HEK293 (cell line): ENCODE measurements around the gene ING5.

Experiments used
- CTCF ChIA-PET: fragments of 350-600 bp; formaldehyde crosslinking; extraction: SDS; loops from one replicate; lab custom pipeline; 2021; ENCODE audit warnings: antibody characterized with exemption; lab: Yijun Ruan, JAX
- POLR2A ChIA-PET: fragments of 300-600 bp; formaldehyde crosslinking; extraction: SDS; loops from one replicate; lab custom pipeline; 2020; ENCODE audit warnings: antibody characterized with exemption, inconsistent platforms; lab: Yijun Ruan, JAX
- H3K27ac ChIP-seq: fragments of 200-500 bp; sonication (Bioruptor generic); 2 replicates; pipeline ENCODE4 v1.5.1; 2014; ENCODE audit warnings: low read depth, low read length, control low read depth, inconsistent platforms; ENCODE audit errors: extremely low read depth
- H3K36me3 ChIP-seq, 2 experiments: fragments of 200-500 bp in 1 of 2; sonication (Bioruptor generic) in 1 of 2; 1 replicate in 1 of 2; 2 replicates in 1 of 2; pipeline ENCODE4 v1.5.1; 2014 to 2017; ENCODE audit warnings: inconsistent platforms in 2 of 2, low read length in 2 of 2; ENCODE audit not compliant: control insufficient read depth in 2 of 2, insufficient read depth in 1 of 2
- H3K4me1 ChIP-seq: fragments of 200-500 bp; sonication (Bioruptor generic); 2 replicates; pipeline ENCODE4 v1.5.1; 2014; ENCODE audit warnings: mild to moderate bottlenecking, low read length, inconsistent platforms; ENCODE audit not compliant: control insufficient read depth, insufficient read depth
- H3K4me3 ChIP-seq: 2 replicates; pipeline ENCODE4 v1.5.1; 2011; ENCODE audit warnings: low read depth, mild to moderate bottlenecking, control low read depth, low read length, moderate library complexity
- H3K9me3 ChIP-seq: fragments of 200-500 bp; sonication (Bioruptor generic); 2 replicates; pipeline ENCODE4 v1.5.1; 2014; ENCODE audit warnings: low read depth, low read length, inconsistent platforms; ENCODE audit not compliant: control insufficient read depth, insufficient read depth
- EGR2 ChIP-seq: fragments of 450-650 bp; formaldehyde crosslinking; IDR thresholded peaks from 2 replicates; pipeline ENCODE4 v1.5.1; 2016; ENCODE audit warnings: low read depth, missing biosample characterization, missing genetic modification characterization
- ELK4 ChIP-seq: IDR thresholded peaks from 2 replicates; pipeline ENCODE4 v1.6.1; 2011; ENCODE audit warnings: mild to moderate bottlenecking, low read depth, low read length, borderline replicate concordance
- FEZF1 ChIP-seq: fragments of 450-650 bp; formaldehyde crosslinking; IDR thresholded peaks from 2 replicates; pipeline ENCODE4 v1.5.1; 2016; ENCODE audit warnings: missing biosample characterization, missing genetic modification characterization
- HOXC10 ChIP-seq: sonication (generic); formaldehyde crosslinking; IDR thresholded peaks from 2 replicates; pipeline ENCODE4 v1.8.1; 2023; ENCODE audit warnings: mild to moderate bottlenecking, missing genetic modification reagents
- PATZ1 ChIP-seq: fragments of 450-650 bp; formaldehyde crosslinking; IDR thresholded peaks from 2 replicates; pipeline ENCODE4 v1.5.1; 2016; ENCODE audit warnings: missing biosample characterization, missing genetic modification characterization
- REST ChIP-seq: fragments of 450-650 bp; formaldehyde crosslinking; IDR thresholded peaks from 2 replicates; pipeline ENCODE4 v1.5.1; 2016; ENCODE audit warnings: missing biosample characterization, missing genetic modification characterization
- ZBTB17 ChIP-seq: fragments of 450-650 bp; formaldehyde crosslinking; IDR thresholded peaks from 2 replicates; pipeline ENCODE4 v1.5.1; 2016; ENCODE audit warnings: missing biosample characterization, missing genetic modification characterization
- ZIC2 ChIP-seq: fragments of 450-650 bp; formaldehyde crosslinking; IDR thresholded peaks from 2 replicates; pipeline ENCODE4 v1.5.1; 2016; ENCODE audit warnings: missing biosample characterization, missing genetic modification characterization
- ZNF146 ChIP-seq: fragments of 450-650 bp; formaldehyde crosslinking; IDR thresholded peaks from 2 replicates; pipeline ENCODE4 v1.5.1; 2016; ENCODE audit warnings: missing biosample characterization, missing genetic modification characterization
- ZNF223 ChIP-seq: fragments of 450-650 bp; formaldehyde crosslinking; IDR thresholded peaks from 2 replicates; pipeline ENCODE4 v1.5.1; 2016; ENCODE audit warnings: missing biosample characterization, missing genetic modification characterization
- ZNF239 ChIP-seq: fragments of 450-650 bp; formaldehyde crosslinking; IDR thresholded peaks from 2 replicates; pipeline ENCODE4 v1.5.1; 2016; ENCODE audit warnings: missing biosample characterization, missing genetic modification characterization
- ZNF449 ChIP-seq: fragments of 450-650 bp; formaldehyde crosslinking; IDR thresholded peaks from 2 replicates; pipeline ENCODE4 v1.5.1; 2017; ENCODE audit warnings: missing biosample characterization, mild to moderate bottlenecking, missing genetic modification characterization, moderate library complexity
- ZNF792 ChIP-seq: fragments of 450-650 bp; formaldehyde crosslinking; IDR thresholded peaks from 2 replicates; pipeline ENCODE4 v1.5.1; 2016; ENCODE audit warnings: missing biosample characterization, missing genetic modification characterization
- TF ChIP-seq, protein P1 (sequence below): fragments of 450-650 bp; formaldehyde crosslinking; conservative IDR thresholded peaks from 2 replicates; pipeline ENCODE4 v1.5.1; 2016; ENCODE audit warnings: low read depth, missing biosample characterization, missing genetic modification characterization

ING5 gene

GRCh38 chr2:241770185-241770935, 68.5 kb downstream of the ING5 start:
- TF ChIP-seq ZIC2 (tag by site-specific recombination) (peak; percentile 87), REST (tag by site-specific recombination) (no peak)
- no peaks in the 10 kb centered on the region for H3K9me3 ChIP-seq
- H3K4me3 ChIP-seq = no peak overlapping the region
- H3K27ac ChIP-seq = no peak overlapping the region
- CTCF ChIA-PET = interaction anchor here (0.6 kb wide), 1 partner anchor 190 kb away, joined by 3 read pairs; no protein-coding TSS in a partner anchor
- no peaks in the 10 kb centered on the region for H3K4me1 ChIP-seq
- no peaks in the 10 kb centered on the region for H3K36me3 ChIP-seq
- POLR2A ChIA-PET = no interaction called here

GRCh38 chr2:241770936-241771285, 69.1 kb downstream of the ING5 start:
- peak; percentile 58 for TF ChIP-seq ZNF146 (tag by site-specific recombination)
- no peak for TF ChIP-seq ZNF223 (tag by site-specific recombination)
- no peak overlapping the region for H3K27ac ChIP-seq
- H3K36me3 ChIP-seq = no peaks in the 10 kb centered on the region
- no peak overlapping the region for H3K4me3 ChIP-seq
- H3K4me1 ChIP-seq = no peaks in the 10 kb centered on the region
- H3K9me3 ChIP-seq = no peaks in the 10 kb centered on the region
- POLR2A ChIA-PET = no interaction called here
- CTCF ChIA-PET = interaction anchor here (0.6 kb wide), 1 partner anchor 189 kb away, joined by 3 read pairs; no protein-coding TSS in a partner anchor

- no peak overlapping the region for H3K27ac ChIP-seq
- CTCF ChIA-PET = no interaction called here
- no peak overlapping the region for H3K4me3 ChIP-seq
- no peak for TF ChIP-seq HOXC10 (CRISPR knock-in tag)
- no peak for TF ChIP-seq ZBTB17 (tag by site-specific recombination)
- peak; percentile 55 for TF ChIP-seq PATZ1 (tag by site-specific recombination)
- peak; percentile 97 for TF ChIP-seq ZNF239 (tag by site-specific recombination)
- TF ChIP-seq ZNF792 (tag by site-specific recombination) = no peak
- TF ChIP-seq, protein P1, sequence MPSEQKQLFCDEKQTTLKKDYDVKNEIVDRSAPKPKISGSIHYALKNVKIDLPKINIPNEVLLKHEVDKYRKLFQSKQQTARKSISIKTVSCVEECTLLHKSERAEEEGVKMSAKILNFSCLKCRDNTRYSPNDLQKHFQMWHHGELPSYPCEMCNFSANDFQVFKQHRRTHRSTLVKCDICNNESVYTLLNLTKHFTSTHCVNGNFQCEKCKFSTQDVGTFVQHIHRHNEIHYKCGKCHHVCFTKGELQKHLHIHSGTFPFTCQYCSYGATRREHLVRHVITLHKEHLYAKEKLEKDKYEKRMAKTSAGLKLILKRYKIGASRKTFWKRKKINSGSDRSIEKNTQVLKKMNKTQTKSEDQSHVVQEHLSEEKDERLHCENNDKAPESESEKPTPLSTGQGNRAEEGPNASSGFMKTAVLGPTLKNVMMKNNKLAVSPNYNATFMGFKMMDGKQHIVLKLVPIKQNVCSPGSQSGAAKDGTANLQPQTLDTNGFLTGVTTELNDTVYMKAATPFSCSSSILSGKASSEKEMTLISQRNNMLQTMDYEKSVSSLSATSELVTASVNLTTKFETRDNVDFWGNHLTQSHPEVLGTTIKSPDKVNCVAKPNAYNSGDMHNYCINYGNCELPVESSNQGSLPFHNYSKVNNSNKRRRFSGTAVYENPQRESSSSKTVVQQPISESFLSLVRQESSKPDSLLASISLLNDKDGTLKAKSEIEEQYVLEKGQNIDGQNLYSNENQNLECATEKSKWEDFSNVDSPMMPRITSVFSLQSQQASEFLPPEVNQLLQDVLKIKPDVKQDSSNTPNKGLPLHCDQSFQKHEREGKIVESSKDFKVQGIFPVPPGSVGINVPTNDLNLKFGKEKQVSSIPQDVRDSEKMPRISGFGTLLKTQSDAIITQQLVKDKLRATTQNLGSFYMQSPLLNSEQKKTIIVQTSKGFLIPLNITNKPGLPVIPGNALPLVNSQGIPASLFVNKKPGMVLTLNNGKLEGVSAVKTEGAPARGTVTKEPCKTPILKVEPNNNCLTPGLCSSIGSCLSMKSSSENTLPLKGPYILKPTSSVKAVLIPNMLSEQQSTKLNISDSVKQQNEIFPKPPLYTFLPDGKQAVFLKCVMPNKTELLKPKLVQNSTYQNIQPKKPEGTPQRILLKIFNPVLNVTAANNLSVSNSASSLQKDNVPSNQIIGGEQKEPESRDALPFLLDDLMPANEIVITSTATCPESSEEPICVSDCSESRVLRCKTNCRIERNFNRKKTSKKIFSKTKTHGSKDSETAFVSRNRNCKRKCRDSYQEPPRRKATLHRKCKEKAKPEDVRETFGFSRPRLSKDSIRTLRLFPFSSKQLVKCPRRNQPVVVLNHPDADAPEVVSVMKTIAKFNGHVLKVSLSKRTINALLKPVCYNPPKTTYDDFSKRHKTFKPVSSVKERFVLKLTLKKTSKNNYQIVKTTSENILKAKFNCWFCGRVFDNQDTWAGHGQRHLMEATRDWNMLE (tag by site-specific recombination) = no peak
- no peak for TF ChIP-seq ZNF449 (tag by site-specific recombination)
- no peak for TF ChIP-seq EGR2 (tag by site-specific recombination)
- TF ChIP-seq ELK4 = no peak
- TF ChIP-seq FEZF1 = no peak
These were observed 69.6 kb downstream of the ING5 start for GRCh38 chr2:241771286-241772062.

More at GRCh38 chr2:241771286-241772062, 69.6 kb downstream of the ING5 start:
- Histone ChIP-seq H3K36me3 (no peaks in the 10 kb centered on the region), H3K4me1 (no peaks in the 10 kb centered on the region), H3K9me3 (no peaks in the 10 kb centered on the region)
- POLR2A ChIA-PET = no interaction called here
